ENCODE data around the gene KCNJ12. TPM values are rescaled to one million over a fixed set of nuclear protein-coding genes. Genes with fewer than 3 reads are reported as not detected.

KCNJ12 gene
- total RNA-seq, 2 experiments from 2014 or later = 0.11 TPM; not detected in 1

DNA sequence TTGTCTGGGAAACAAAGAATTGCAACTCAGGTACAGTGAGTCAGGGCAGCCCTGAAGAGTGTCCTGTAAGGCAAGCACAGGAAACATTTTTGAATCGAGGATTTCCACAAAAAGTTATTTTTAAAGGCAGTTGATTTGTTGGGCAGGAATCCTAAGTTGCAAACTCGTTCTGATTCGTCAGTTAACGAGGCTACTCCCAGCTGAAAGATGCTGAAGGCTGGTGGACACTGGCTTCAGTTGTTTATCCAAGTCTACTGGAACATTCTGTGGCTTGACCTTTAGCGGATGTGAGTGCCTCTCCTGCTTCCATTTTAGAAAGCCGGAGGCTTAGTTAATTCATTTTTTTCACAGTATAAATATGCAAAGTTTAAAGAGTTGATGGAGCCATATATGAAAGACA lies 84.2 kb downstream of the KCNJ12 start:
- Histone ChIP-seq H3K9me3 (ENCODE audit: control insufficient read depth in 1 of 2, insufficient read depth in 1 of 2, low read length in 2 of 2) (peaks cover 0 to 7% of the 10 kb centered on the region in 2 experiments), H3K4me3 (ENCODE audit: low read length) (no peak overlapping the region), H3K27me3 (ENCODE audit: control insufficient read depth in 1 of 2, insufficient read depth in 2 of 2, low read length in 2 of 2) (peaks cover 0 to 7% of the 10 kb centered on the region in 2 experiments), H3K4me1 (ENCODE audit: insufficient read depth, low read length) (peaks cover 20% of the 10 kb centered on the region), H3K27ac (ENCODE audit: low read depth in 1 of 2, low read length in 2 of 2) (no peak overlapping the region), H3K36me3 (ENCODE audit: insufficient read depth, low read length) (no peaks in the 10 kb centered on the region)
- ChIA-PET CTCF (no interaction called here), POLR2A (no interaction called here)
- H3K27me3 Mint-ChIP-seq = peaks cover 32% of the 10 kb centered on the region
- no peaks in the 10 kb centered on the region for H3K36me3 Mint-ChIP-seq (ENCODE audit: low read depth)
- DNase-seq (no peak), ATAC-seq (ENCODE audit: poor library complexity) (no peak)
- H3K9me3 Mint-ChIP-seq = no peaks in the 10 kb centered on the region
- no peak overlapping the region for H3K27ac Mint-ChIP-seq
- peaks cover 22% of the 10 kb centered on the region for H3K4me1 Mint-ChIP-seq (ENCODE audit: low read depth)
- intact Hi-C loops (cut with DNase I, micrococcal nuclease) = no loop called here
- H3K4me3 Mint-ChIP-seq = no peak overlapping the region
- TF ChIP-seq, protein P1, sequence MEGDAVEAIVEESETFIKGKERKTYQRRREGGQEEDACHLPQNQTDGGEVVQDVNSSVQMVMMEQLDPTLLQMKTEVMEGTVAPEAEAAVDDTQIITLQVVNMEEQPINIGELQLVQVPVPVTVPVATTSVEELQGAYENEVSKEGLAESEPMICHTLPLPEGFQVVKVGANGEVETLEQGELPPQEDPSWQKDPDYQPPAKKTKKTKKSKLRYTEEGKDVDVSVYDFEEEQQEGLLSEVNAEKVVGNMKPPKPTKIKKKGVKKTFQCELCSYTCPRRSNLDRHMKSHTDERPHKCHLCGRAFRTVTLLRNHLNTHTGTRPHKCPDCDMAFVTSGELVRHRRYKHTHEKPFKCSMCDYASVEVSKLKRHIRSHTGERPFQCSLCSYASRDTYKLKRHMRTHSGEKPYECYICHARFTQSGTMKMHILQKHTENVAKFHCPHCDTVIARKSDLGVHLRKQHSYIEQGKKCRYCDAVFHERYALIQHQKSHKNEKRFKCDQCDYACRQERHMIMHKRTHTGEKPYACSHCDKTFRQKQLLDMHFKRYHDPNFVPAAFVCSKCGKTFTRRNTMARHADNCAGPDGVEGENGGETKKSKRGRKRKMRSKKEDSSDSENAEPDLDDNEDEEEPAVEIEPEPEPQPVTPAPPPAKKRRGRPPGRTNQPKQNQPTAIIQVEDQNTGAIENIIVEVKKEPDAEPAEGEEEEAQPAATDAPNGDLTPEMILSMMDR (IDR thresholded peaks at IDR 0.05) = no peak

DNA sequence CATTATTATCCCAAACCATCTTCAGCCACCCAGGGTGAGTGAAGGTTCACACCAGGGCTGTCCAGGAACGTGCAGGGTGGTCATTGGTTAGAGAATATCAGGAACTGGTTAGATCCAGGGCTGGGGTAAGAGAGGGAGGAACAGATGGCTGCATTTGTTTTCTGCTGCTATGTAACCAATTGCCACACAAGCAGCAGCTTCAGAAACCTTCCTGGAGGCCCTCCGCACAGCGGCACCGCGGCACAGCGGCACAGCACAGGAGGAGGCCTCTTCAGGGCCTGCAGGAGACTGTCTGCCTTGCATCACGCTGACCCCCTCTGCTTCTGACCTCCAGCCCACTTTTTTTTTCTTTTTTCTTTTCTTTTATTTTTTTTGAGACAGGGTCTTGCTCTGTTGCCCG lies 86.1 kb downstream of the KCNJ12 start:
- Histone ChIP-seq H3K27ac (ENCODE audit: low read depth in 1 of 2, low read length in 2 of 2) (no peak overlapping the region), H3K4me1 (ENCODE audit: insufficient read depth, low read length) (peaks cover 18% of the 10 kb centered on the region), H3K9me3 (ENCODE audit: control insufficient read depth in 1 of 2, insufficient read depth in 1 of 2, low read length in 2 of 2) (peaks cover 0 to 7% of the 10 kb centered on the region in 2 experiments), H3K27me3 (ENCODE audit: control insufficient read depth in 1 of 2, insufficient read depth in 2 of 2, low read length in 2 of 2) (peaks cover 0 to 7% of the 10 kb centered on the region in 2 experiments), H3K36me3 (ENCODE audit: insufficient read depth, low read length) (no peaks in the 10 kb centered on the region), H3K4me3 (ENCODE audit: low read length) (no peak overlapping the region)
- intact Hi-C loops (cut with DNase I, micrococcal nuclease) = no loop called here
- Mint-ChIP-seq H3K4me1 (ENCODE audit: low read depth) (peaks cover 15% of the 10 kb centered on the region), H3K4me3 (no peak overlapping the region), H3K27me3 (peaks cover 29% of the 10 kb centered on the region), H3K27ac (no peak overlapping the region), H3K36me3 (ENCODE audit: low read depth) (no peaks in the 10 kb centered on the region), H3K9me3 (no peaks in the 10 kb centered on the region)
- TF ChIP-seq, protein P1 (IDR thresholded peaks at IDR 0.05) = no peak
- CTCF ChIA-PET = no interaction called here
- DNase-seq (no peak), ATAC-seq (ENCODE audit: poor library complexity) (no peak)
- POLR2A ChIA-PET = no interaction called here

DNA sequence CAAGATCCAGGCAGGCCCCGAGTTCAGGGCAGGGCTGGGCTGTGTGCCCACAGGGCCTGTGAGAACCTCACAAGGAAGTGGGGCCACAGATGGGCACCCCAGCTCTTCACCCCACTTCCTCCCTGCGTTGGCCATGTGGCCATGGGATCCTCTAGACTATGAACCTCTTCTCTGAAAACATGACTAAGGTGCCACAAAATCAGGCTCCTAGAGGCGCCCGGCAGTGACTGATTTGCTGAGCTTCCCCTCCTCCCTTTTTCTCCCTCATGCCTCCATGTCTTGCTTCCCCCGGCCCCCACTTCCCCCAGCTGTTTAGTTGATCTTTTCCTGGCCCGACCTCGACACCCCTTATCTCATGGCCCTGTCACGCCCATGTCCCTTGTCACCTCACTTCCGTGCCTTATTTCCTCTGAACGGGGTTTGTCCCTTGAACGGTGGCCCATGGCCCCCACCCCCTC lies 87.1 kb downstream of the KCNJ12 start:
- DNase-seq (peak in 1 of 14 experiments; percentile 29), ATAC-seq (ENCODE audit: poor library complexity) (peak; percentile 52)
- CTCF ChIA-PET = no interaction called here
- Mint-ChIP-seq H3K4me3 (no peak overlapping the region), H3K36me3 (ENCODE audit: low read depth) (no peaks in the 10 kb centered on the region), H3K27me3 (peaks cover 26% of the 10 kb centered on the region), H3K9me3 (no peaks in the 10 kb centered on the region), H3K4me1 (ENCODE audit: low read depth) (peaks cover 12% of the 10 kb centered on the region), H3K27ac (no peak overlapping the region)
- intact Hi-C loops (cut with DNase I, micrococcal nuclease) = no loop called here
- TF ChIP-seq, protein P1 (IDR thresholded peaks at IDR 0.05) = no peak
- no peak overlapping the region for H3K4me3 ChIP-seq (ENCODE audit: low read length)
- H3K27ac ChIP-seq (ENCODE audit: low read depth in 1 of 2, low read length in 2 of 2) = no peak overlapping the region
- POLR2A ChIA-PET = interaction anchor here (0.6 to 1.0 kb wide), 2 partner anchors 48 to 268 kb away, joined by 3 read pairs; no protein-coding TSS in a partner anchor
- peaks cover 0 to 7% of the 10 kb centered on the region in 2 experiments for H3K27me3 ChIP-seq (ENCODE audit: control insufficient read depth in 1 of 2, insufficient read depth in 2 of 2, low read length in 2 of 2)
- no peaks in the 10 kb centered on the region for H3K36me3 ChIP-seq (ENCODE audit: insufficient read depth, low read length)
- peaks cover 13% of the 10 kb centered on the region for H3K4me1 ChIP-seq (ENCODE audit: insufficient read depth, low read length)
- H3K9me3 ChIP-seq (ENCODE audit: control insufficient read depth in 1 of 2, insufficient read depth in 1 of 2, low read length in 2 of 2) = peaks cover 0 to 7% of the 10 kb centered on the region in 2 experiments
